IMR-90 (cell line): ENCODE measurements around the gene CTPS2. TPM values are rescaled to one million over a fixed set of nuclear protein-coding genes. Genes with fewer than 3 reads are reported as not detected.

Experiments used
- ATAC-seq: fragments of 200-7000 bp; cut with Tn5 transposase; 2 replicates; pipeline ENCODE4 v1.9.1; 2020; ENCODE audit warnings: low read depth, mild to moderate bottlenecking, moderate library complexity
- BruUV-seq: library from RNA; stranded (reverse); fragments of 400-500 nt; replicated peaks from 2 replicates; lab custom pipeline; 2021; lab: Mats Ljungman, UMichigan
- CTCF ChIA-PET: fragments of 300-600 bp; formaldehyde crosslinking; extraction: SDS; loops from one replicate; lab custom pipeline; 2021; ENCODE audit warnings: antibody characterized with exemption; lab: Yijun Ruan, JAX
- POLR2A ChIA-PET: fragments of 300-600 bp; sonication (Branson Sonifier 250); formaldehyde crosslinking; loops from one replicate; lab custom pipeline; 2022; ENCODE audit warnings: antibody characterized with exemption; ENCODE audit not compliant: unreplicated experiment; lab: Charles Lee
- DNase-seq: peaks from one replicate; pipeline ENCODE4 v3.0.0; 2013
- H2AFZ ChIP-seq: replicated peaks from 2 replicates; pipeline ENCODE3; 2013; ENCODE audit warnings: low read length, mild to moderate bottlenecking; ENCODE audit not compliant: poor library complexity
- H2AK5ac ChIP-seq: 2 replicates; pipeline ENCODE4 v1.6.1; 2013; ENCODE audit warnings: low read depth, low read length, inconsistent platforms
- H2AK9ac ChIP-seq: replicated peaks from 2 replicates; pipeline ENCODE3; 2013; ENCODE audit warnings: mild to moderate bottlenecking, low read depth, low read length, moderate library complexity; ENCODE audit not compliant: poor library complexity
- H2BK120ac ChIP-seq: 2 replicates; pipeline ENCODE4 v1.6.1; 2013; ENCODE audit warnings: low read depth, low read length, inconsistent platforms
- H2BK15ac ChIP-seq: 3 replicates; pipeline ENCODE4 v1.6.1; 2013; ENCODE audit warnings: low read depth, low read length, inconsistent platforms
- H2BK20ac ChIP-seq: 2 replicates; pipeline ENCODE4 v1.6.1; 2013; ENCODE audit warnings: low read depth, mild to moderate bottlenecking, inconsistent platforms, low read length, moderate library complexity
- H2BK5ac ChIP-seq: 2 replicates; pipeline ENCODE4 v1.6.1; 2013; ENCODE audit warnings: mild to moderate bottlenecking, low read depth, low read length, inconsistent platforms; ENCODE audit not compliant: poor library complexity, severe bottlenecking
- H3K14ac ChIP-seq: replicated peaks from 2 replicates; pipeline ENCODE4 v1.6.1; 2013; ENCODE audit warnings: low read depth, low read length, inconsistent platforms
- H3K18ac ChIP-seq: 2 replicates; pipeline ENCODE4 v1.6.1; 2013; ENCODE audit warnings: low read depth, low read length, control low read depth
- H3K23ac ChIP-seq: 2 replicates; pipeline ENCODE4 v1.6.1; 2013; ENCODE audit warnings: low read depth, low read length, inconsistent platforms
- H3K27ac ChIP-seq: 2 replicates; pipeline ENCODE4 v1.5.1; 2013; ENCODE audit warnings: mild to moderate bottlenecking, control low read depth, low read length; ENCODE audit not compliant: insufficient read depth
- H3K27me3 ChIP-seq: 2 replicates; pipeline ENCODE4 v1.6.1; 2013; ENCODE audit warnings: low read length; ENCODE audit not compliant: control insufficient read depth, insufficient read depth
- H3K36me3 ChIP-seq: 2 replicates; pipeline ENCODE4 v1.6.1; 2013; ENCODE audit warnings: low read length, mixed read lengths; ENCODE audit not compliant: control insufficient read depth, insufficient read depth
- H3K4ac ChIP-seq: 2 replicates; pipeline ENCODE4 v1.6.1; 2013; ENCODE audit warnings: low read depth, low read length, inconsistent platforms
- H3K4me1 ChIP-seq: 2 replicates; pipeline ENCODE4 v1.6.1; 2013; ENCODE audit warnings: low read length, mixed read lengths; ENCODE audit not compliant: control insufficient read depth, insufficient read depth
- H3K4me2 ChIP-seq: 2 replicates; pipeline ENCODE4 v1.6.1; 2013; ENCODE audit warnings: low read depth, mild to moderate bottlenecking, control low read depth, low read length, moderate library complexity
- H3K4me3 ChIP-seq: 2 replicates; pipeline ENCODE4 v1.5.1; 2013; ENCODE audit warnings: low read depth, mild to moderate bottlenecking, control low read depth, low read length, moderate library complexity; ENCODE audit not compliant: insufficient read depth
- H3K56ac ChIP-seq: 2 replicates; pipeline ENCODE4 v1.6.1; 2013; ENCODE audit warnings: low read length, inconsistent platforms; ENCODE audit not compliant: insufficient read depth; ENCODE audit errors: extremely low read depth
- H3K79me1 ChIP-seq, 2 experiments: 2 replicates each; pipeline ENCODE4 v1.6.1; 2013; ENCODE audit warnings: low read length in 2 of 2, inconsistent platforms in 1 of 2, low read depth in 1 of 2
- H3K9ac ChIP-seq: 2 replicates; pipeline ENCODE4 v1.6.1; 2013; ENCODE audit warnings: low read depth, low read length, control low read depth
- H3K9me1 ChIP-seq: 2 replicates; pipeline ENCODE4 v1.6.1; 2013; ENCODE audit warnings: low read length, inconsistent platforms; ENCODE audit not compliant: insufficient read depth
- H3K9me3 ChIP-seq: 2 replicates; pipeline ENCODE4 v1.6.1; 2013; ENCODE audit warnings: low read length; ENCODE audit not compliant: control insufficient read depth, insufficient read depth
- H4K20me1 ChIP-seq: 2 replicates; pipeline ENCODE4 v1.6.1; 2013; ENCODE audit warnings: low read length, inconsistent platforms; ENCODE audit not compliant: insufficient read depth
- H4K5ac ChIP-seq: 2 replicates; pipeline ENCODE4 v1.6.1; 2013; ENCODE audit warnings: mild to moderate bottlenecking, low read depth, low read length, control low read depth
- H4K8ac ChIP-seq, 2 experiments: 2 replicates each; pipeline ENCODE4 v1.6.1; 2013; ENCODE audit warnings: low read depth in 2 of 2, low read length in 2 of 2, control low read depth in 1 of 2, inconsistent platforms in 1 of 2
- H4K91ac ChIP-seq: 2 replicates; pipeline ENCODE4 v1.6.1; 2013; ENCODE audit warnings: low read depth, low read length, inconsistent platforms; ENCODE audit not compliant: insufficient read depth
- BHLHE40 ChIP-seq: fragments of 150-350 bp; IDR thresholded peaks from 2 replicates; pipeline ENCODE4 v1.6.1; 2016; ENCODE audit warnings: mild to moderate bottlenecking, low read depth, low read length
- CHD1 ChIP-seq: IDR thresholded peaks from 2 replicates; pipeline ENCODE4 v1.6.1; 2012; ENCODE audit warnings: low read depth, low read length, improper control_type of control experiment
- MAFK ChIP-seq: IDR thresholded peaks from 2 replicates; pipeline ENCODE4 v1.6.1; 2012; ENCODE audit warnings: low read depth, low read length, improper control_type of control experiment
- MXI1 ChIP-seq: IDR thresholded peaks from 2 replicates; pipeline ENCODE4 v1.6.1; 2012; ENCODE audit warnings: low read depth, mild to moderate bottlenecking, low read length, moderate library complexity, borderline replicate concordance
- NFE2L2 ChIP-seq: fragments of 150-350 bp; IDR thresholded peaks from 2 replicates; pipeline ENCODE4 v1.6.1; 2016; ENCODE audit warnings: low read depth, mild to moderate bottlenecking, low read length
- RCOR1 ChIP-seq: IDR thresholded peaks from 2 replicates; pipeline ENCODE4 v1.6.1; 2012; ENCODE audit warnings: mild to moderate bottlenecking, low read length, improper control_type of control experiment; ENCODE audit not compliant: insufficient replicate concordance
- WGBS, 2 experiments: methylation state at CpG; one replicate each; pipeline versions ENCODE4 v1.1.5 to v1.1.7; 2013; ENCODE audit warnings: missing lambda C conversion rate in 2 of 2; ENCODE audit not compliant: insufficient read length in 1 of 2; ENCODE audit errors: extremely low coverage in 2 of 2; 5-methylcytosine and 5-hydroxymethylcytosine counted together
- dilution Hi-C: fragments of 300-500 bp; cut with HindIII; formaldehyde crosslinking; loops from one replicate; pipeline ENCODE4 v1.14.3; 2018; ENCODE audit warnings: low sequenced_read_pairs; ENCODE audit not compliant: unreplicated experiment
- in situ Hi-C: fragments of 300-500 bp; cut with MboI; formaldehyde crosslinking; loops from 3 replicates; pipeline ENCODE4 v1.14.3; 2019; ENCODE audit warnings: low sequenced_read_pairs, inconsistent platforms, mixed read lengths
- intact Hi-C: fragments of 100-400 bp; cut with micrococcal nuclease; formaldehyde crosslinking; loops from 2 replicates; pipeline ENCODE4 v1.10.0; 2022
- polyA plus RNA-seq, 3 experiments: library from polyadenylated mRNA; depleted of rRNA; stranded (reverse); fragments of >200 nt; gene quantifications; 2 replicates each; pipeline ENCODE4 v1.2.3, GENCODE V29; 2012; ENCODE audit warnings: low replicate concordance in 1 of 3
- total RNA-seq: library from RNA; depleted of rRNA; stranded (reverse); fragments of >200 nt; gene quantifications from 2 replicates; pipeline ENCODE4 v1.2.3, GENCODE V29; 2012
- TF ChIP-seq, protein P1 (sequence below): conservative IDR thresholded peaks from 2 replicates; pipeline ENCODE4 v1.5.1; 2012; ENCODE audit warnings: mild to moderate bottlenecking, low read depth, low read length, improper control_type of control experiment
- TF ChIP-seq, protein P2 (sequence below): fragments of 150-350 bp; IDR thresholded peaks from 2 replicates; pipeline ENCODE4 v1.6.1; 2017; ENCODE audit warnings: mild to moderate bottlenecking, antibody characterized with exemption, low read length, low read depth
- TF ChIP-seq, protein P3 (sequence below): fragments of 150-350 bp; IDR thresholded peaks from 2 replicates; pipeline ENCODE4 v1.6.1; 2016; ENCODE audit warnings: low read depth, mild to moderate bottlenecking, low read length, moderate library complexity, borderline replicate concordance

CTPS2 gene
- total and polyA plus RNA-seq, 2 of the 4 experiments (the other 2 are of a cell fraction) = 6.0 to 13.1 TPM

- Histone ChIP-seq H2BK20ac (peak overlapping the region; percentile 93; the same call in 1 of the 2 replicates), H2AK9ac (no peak overlapping the region), H2AFZ (no peak overlapping the region), H3K9me1 (0 out of 2 replicates have a peak, but pooled peaks cover 5% of the 10 kb centered on the region), H2BK5ac (peak overlapping the region; percentile 97), H3K4me2 (peak overlapping the region; percentile 1; the same call in 1 of the 2 replicates), H2BK120ac (peak overlapping the region; percentile 98), H3K27ac (no peak overlapping the region), H2AK5ac (no peak overlapping the region), H3K9ac (no peak overlapping the region), H3K14ac (peak overlapping the region; percentile 66; the same call in 1 of the 2 replicates), H3K4me1 (peaks cover 9% of the 10 kb centered on the region), H3K4me3 (no peak overlapping the region), H4K5ac (no peak overlapping the region), H4K8ac (peak overlapping the region; percentile 62 to 94; a peak in 2 of 4 replicates), H4K91ac (peak overlapping the region; percentile 30; the same call in 1 of the 2 replicates), H3K9me3 (no peaks in the 10 kb centered on the region), H3K56ac (no peak overlapping the region), H3K18ac (no peak overlapping the region), H3K23ac (no peak overlapping the region), H4K20me1 (no peaks in the 10 kb centered on the region), H3K27me3 (no peaks in the 10 kb centered on the region; the same call in 1 of the 2 replicates), H3K36me3 (0 out of 2 replicates have a peak, but pooled peaks cover 3% of the 10 kb centered on the region), H2BK15ac (no peak overlapping the region), H3K79me1 (peaks cover 0 to 15% of the 10 kb centered on the region in 2 experiments; a peak in 1 of 4 replicates), H3K4ac (peak overlapping the region; percentile 93; the same call in 1 of the 2 replicates)
- dilution Hi-C loops (no loop called here), in situ Hi-C loops (loop anchor here (10.0 kb wide), 2 partner anchors 222 to 542 kb away; partner anchors contain the start of gene GRPR), intact Hi-C loops (loop anchor here (5.0 kb wide), 1 partner anchor 344 kb away; no protein-coding TSS in a partner anchor)
- POLR2A ChIA-PET = no interaction called here
- WGBS, 2 experiments = 80% methylated on average over 1 of the region's 4 CpGs; no CpG with 5 or more reads in 1 of the 2 experiments
- TF ChIP-seq, protein P1, sequence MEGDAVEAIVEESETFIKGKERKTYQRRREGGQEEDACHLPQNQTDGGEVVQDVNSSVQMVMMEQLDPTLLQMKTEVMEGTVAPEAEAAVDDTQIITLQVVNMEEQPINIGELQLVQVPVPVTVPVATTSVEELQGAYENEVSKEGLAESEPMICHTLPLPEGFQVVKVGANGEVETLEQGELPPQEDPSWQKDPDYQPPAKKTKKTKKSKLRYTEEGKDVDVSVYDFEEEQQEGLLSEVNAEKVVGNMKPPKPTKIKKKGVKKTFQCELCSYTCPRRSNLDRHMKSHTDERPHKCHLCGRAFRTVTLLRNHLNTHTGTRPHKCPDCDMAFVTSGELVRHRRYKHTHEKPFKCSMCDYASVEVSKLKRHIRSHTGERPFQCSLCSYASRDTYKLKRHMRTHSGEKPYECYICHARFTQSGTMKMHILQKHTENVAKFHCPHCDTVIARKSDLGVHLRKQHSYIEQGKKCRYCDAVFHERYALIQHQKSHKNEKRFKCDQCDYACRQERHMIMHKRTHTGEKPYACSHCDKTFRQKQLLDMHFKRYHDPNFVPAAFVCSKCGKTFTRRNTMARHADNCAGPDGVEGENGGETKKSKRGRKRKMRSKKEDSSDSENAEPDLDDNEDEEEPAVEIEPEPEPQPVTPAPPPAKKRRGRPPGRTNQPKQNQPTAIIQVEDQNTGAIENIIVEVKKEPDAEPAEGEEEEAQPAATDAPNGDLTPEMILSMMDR = no peak
- TF ChIP-seq MAFK (no peak), CHD1 (no peak), NFE2L2 (peak; percentile 32; the same call in 1 of the 2 replicates), RCOR1 (no peak), MXI1 (no peak), BHLHE40 (peak; percentile 34; the same call in 1 of the 2 replicates)
- TF ChIP-seq, protein P2, sequence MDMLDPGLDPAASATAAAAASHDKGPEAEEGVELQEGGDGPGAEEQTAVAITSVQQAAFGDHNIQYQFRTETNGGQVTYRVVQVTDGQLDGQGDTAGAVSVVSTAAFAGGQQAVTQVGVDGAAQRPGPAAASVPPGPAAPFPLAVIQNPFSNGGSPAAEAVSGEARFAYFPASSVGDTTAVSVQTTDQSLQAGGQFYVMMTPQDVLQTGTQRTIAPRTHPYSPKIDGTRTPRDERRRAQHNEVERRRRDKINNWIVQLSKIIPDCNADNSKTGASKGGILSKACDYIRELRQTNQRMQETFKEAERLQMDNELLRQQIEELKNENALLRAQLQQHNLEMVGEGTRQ = no peak
- TF ChIP-seq, protein P3, sequence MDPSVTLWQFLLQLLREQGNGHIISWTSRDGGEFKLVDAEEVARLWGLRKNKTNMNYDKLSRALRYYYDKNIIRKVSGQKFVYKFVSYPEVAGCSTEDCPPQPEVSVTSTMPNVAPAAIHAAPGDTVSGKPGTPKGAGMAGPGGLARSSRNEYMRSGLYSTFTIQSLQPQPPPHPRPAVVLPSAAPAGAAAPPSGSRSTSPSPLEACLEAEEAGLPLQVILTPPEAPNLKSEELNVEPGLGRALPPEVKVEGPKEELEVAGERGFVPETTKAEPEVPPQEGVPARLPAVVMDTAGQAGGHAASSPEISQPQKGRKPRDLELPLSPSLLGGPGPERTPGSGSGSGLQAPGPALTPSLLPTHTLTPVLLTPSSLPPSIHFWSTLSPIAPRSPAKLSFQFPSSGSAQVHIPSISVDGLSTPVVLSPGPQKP = no peak
- CTCF ChIA-PET = no interaction called here
- ATAC-seq (peak; percentile 42; the same call in 1 of the 2 replicates), DNase-seq (peak; percentile 61)
- BruUV-seq = no TSS peak
Measured at GRCh38 chrX:16666541-16666940, 45.9 kb downstream of the CTPS2 start.
